VCaP (cell line): ENCODE data around the gene LRRC27.

Experiments used
- H3K27ac ChIP-seq: fragments of 450-650 bp; 2 replicates; pipeline ENCODE4 v1.5.1; 2017
- CTCF ChIP-seq: fragments of 450-650 bp; conservative IDR thresholded peaks from 2 replicates; pipeline ENCODE4 v1.5.1; 2017; ENCODE audit warnings: mild to moderate bottlenecking, moderate library complexity

Gene LRRC27

GRCh38 chr10:132393695-132394181, 61.7 kb downstream of the LRRC27 start:
- no peak overlapping the region for H3K27ac ChIP-seq
- no peak for TF ChIP-seq CTCF

GRCh38 chr10:132394201-132394811, 62.3 kb downstream of the LRRC27 start:
- TF ChIP-seq CTCF, result no peak
- H3K27ac ChIP-seq, result no peak overlapping the region

- TF ChIP-seq CTCF, result no peak
- peak overlapping the region; percentile 91 for H3K27ac ChIP-seq
Measured at GRCh38 chr10:132394936-132395703, 63.1 kb downstream of the LRRC27 start.

- no peak for TF ChIP-seq CTCF
Measured at GRCh38 chr10:132395704-132396493, 63.9 kb downstream of the LRRC27 start.

GRCh38 chr10:132396494-132397035, 64.6 kb downstream of the LRRC27 start:
- TF ChIP-seq CTCF, result peak; percentile 54
- peak overlapping the region; percentile 91 for H3K27ac ChIP-seq

More at GRCh38 chr10:132395704-132396493, 63.9 kb downstream of the LRRC27 start:
- peak overlapping the region; percentile 91 for H3K27ac ChIP-seq

GRCh38 chr10:132397036-132397541, 65.1 kb downstream of the LRRC27 start, which contains the start of gene PWWP2B:
TSS of gene PWWP2B (plus strand) at chr10:132397200. CDS start at chr10:132397227, 27 bp downstream.
- H3K27ac ChIP-seq, result peak within 1 kb of the TSS; percentile 91
- no peak for TF ChIP-seq CTCF
